ENCODE data around the gene RPUSD3. TPM values are rescaled to one million over a fixed set of nuclear protein-coding genes. Genes with fewer than 3 reads are reported as not detected.

Gene RPUSD3
- total RNA-seq, 1 donor from 2014 or later, result 43.5 TPM

DNA sequence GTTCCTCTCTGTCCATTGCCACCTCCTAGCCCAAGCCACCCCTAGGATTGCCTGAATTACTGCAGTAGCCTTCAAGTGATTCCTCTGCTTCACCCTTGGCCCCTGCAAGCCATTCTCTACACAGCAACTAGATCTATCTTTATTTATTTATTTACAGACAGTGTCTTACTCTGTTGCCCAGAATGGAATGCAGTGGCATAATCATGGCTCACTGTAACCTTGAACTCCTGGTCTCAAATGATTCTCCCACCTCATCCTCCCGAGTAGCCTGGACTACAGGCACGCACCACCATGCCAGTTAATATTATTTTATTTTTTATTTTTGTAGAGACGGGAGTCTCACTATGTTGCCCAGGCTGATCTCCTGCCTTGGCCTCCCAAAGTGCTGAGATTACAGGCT is 44.7 kb upstream of the RPUSD3 start:
- TF ChIP-seq, protein P1, sequence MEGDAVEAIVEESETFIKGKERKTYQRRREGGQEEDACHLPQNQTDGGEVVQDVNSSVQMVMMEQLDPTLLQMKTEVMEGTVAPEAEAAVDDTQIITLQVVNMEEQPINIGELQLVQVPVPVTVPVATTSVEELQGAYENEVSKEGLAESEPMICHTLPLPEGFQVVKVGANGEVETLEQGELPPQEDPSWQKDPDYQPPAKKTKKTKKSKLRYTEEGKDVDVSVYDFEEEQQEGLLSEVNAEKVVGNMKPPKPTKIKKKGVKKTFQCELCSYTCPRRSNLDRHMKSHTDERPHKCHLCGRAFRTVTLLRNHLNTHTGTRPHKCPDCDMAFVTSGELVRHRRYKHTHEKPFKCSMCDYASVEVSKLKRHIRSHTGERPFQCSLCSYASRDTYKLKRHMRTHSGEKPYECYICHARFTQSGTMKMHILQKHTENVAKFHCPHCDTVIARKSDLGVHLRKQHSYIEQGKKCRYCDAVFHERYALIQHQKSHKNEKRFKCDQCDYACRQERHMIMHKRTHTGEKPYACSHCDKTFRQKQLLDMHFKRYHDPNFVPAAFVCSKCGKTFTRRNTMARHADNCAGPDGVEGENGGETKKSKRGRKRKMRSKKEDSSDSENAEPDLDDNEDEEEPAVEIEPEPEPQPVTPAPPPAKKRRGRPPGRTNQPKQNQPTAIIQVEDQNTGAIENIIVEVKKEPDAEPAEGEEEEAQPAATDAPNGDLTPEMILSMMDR (IDR thresholded peaks at IDR 0.05; ENCODE audit: unreplicated experiment), result no peak
- no peak for DNase-seq (ENCODE audit: low spot score)
- H3K4me3 Mint-ChIP-seq (ENCODE audit: unreplicated experiment), result peak overlapping the region; percentile 51
- no peaks in the 10 kb centered on the region for H3K4me1 Mint-ChIP-seq (ENCODE audit: unreplicated experiment)
- H3K36me3 Mint-ChIP-seq (ENCODE audit: low read depth, unreplicated experiment), result peaks cover 16% of the 10 kb centered on the region
- H3K9me3 Mint-ChIP-seq (ENCODE audit: unreplicated experiment), result no peaks in the 10 kb centered on the region
- no peaks in the 10 kb centered on the region for H3K27me3 Mint-ChIP-seq (ENCODE audit: unreplicated experiment)
- no peak overlapping the region for H3K27ac Mint-ChIP-seq (ENCODE audit: unreplicated experiment)

DNA sequence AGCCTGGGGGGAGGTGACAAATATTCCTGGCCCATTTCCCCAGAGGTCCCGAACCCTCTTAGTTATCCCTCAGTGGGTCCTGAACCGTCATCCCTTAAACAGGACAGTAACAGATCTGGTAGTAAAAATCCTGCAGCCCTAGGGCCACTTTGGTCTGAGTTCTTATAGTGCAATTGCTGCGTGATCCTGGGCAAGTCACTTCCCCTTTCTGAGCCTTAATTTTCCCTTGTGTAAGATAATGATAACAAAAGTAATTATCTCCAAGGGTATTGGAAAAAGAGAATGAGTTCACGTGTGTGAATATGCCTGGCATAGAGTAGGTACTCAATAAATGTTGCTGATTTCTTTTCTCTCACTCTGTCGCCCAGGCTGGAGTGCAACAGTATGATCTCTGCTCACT is 43.7 kb upstream of the RPUSD3 start:
- Mint-ChIP-seq H3K4me3 (ENCODE audit: unreplicated experiment) (no peak overlapping the region), H3K9me3 (ENCODE audit: unreplicated experiment) (no peaks in the 10 kb centered on the region), H3K27ac (ENCODE audit: unreplicated experiment) (no peak overlapping the region), H3K36me3 (ENCODE audit: low read depth, unreplicated experiment) (peaks cover 6% of the 10 kb centered on the region), H3K27me3 (ENCODE audit: unreplicated experiment) (no peaks in the 10 kb centered on the region), H3K4me1 (ENCODE audit: unreplicated experiment) (no peaks in the 10 kb centered on the region)
- TF ChIP-seq, protein P1 (IDR thresholded peaks at IDR 0.05; ENCODE audit: unreplicated experiment), result no peak
- DNase-seq (ENCODE audit: low spot score), result no peak

DNA sequence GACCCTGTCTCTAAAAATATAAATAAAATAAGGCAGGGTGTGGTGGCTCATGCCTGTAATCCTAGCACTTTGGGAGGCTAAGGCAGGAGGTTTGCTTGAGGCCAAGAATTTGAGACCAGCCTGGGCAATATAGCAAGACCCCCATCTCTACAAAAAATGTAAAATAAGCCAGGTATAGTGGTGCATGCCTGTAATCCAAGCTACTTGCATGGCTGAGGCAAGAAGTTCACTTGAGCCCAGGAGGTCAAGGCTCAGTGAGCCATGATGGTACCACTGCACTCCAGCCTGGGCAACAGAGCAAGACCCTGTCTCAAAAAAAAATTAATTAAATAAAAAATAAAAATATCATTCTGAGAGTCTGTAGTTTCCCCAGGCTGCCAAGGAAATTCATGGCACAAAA is 42.5 kb upstream of the RPUSD3 start:
- no peak for DNase-seq (ENCODE audit: low spot score)
- Mint-ChIP-seq H3K27ac (ENCODE audit: unreplicated experiment) (no peak overlapping the region), H3K36me3 (ENCODE audit: low read depth, unreplicated experiment) (peaks cover 4% of the 10 kb centered on the region), H3K4me3 (ENCODE audit: unreplicated experiment) (no peak overlapping the region), H3K4me1 (ENCODE audit: unreplicated experiment) (no peaks in the 10 kb centered on the region), H3K9me3 (ENCODE audit: unreplicated experiment) (no peaks in the 10 kb centered on the region), H3K27me3 (ENCODE audit: unreplicated experiment) (no peaks in the 10 kb centered on the region)
- TF ChIP-seq, protein P1 (IDR thresholded peaks at IDR 0.05; ENCODE audit: unreplicated experiment), result no peak

DNA sequence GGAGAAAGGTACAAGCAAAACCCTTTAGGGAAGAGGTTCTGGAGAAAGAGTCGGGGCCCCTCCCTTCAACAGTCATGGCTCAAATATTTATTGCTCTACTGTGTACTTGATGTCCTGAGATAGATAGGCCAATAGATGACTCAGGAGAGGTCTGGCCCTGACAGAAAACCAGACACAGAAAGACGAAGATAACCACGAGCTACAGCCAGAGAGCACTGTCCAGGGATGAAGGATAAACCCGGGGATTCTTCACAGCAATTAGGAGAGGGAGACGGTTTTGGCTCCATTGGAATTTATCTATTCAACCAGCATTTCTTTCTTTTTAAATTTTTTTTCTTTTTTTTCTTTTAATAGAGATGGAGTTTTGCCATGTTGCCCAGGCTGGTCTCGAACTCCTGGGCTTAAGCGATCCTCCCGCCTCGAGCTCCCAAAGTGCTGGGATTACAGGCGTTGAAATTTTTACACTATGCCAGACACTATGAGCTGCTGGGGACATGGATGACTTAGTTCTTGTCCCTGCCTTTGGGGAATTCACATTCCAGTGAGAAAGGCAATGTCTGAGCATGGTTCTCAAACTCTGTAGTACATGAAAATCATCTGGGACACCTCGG is 40.9 kb upstream of the RPUSD3 start:
- Mint-ChIP-seq H3K9me3 (ENCODE audit: unreplicated experiment) (no peaks in the 10 kb centered on the region), H3K27me3 (ENCODE audit: unreplicated experiment) (peaks cover 2% of the 10 kb centered on the region), H3K36me3 (ENCODE audit: low read depth, unreplicated experiment) (no peaks in the 10 kb centered on the region), H3K4me3 (ENCODE audit: unreplicated experiment) (no peak overlapping the region), H3K4me1 (ENCODE audit: unreplicated experiment) (no peaks in the 10 kb centered on the region), H3K27ac (ENCODE audit: unreplicated experiment) (no peak overlapping the region)
- TF ChIP-seq, protein P1 (IDR thresholded peaks at IDR 0.05; ENCODE audit: unreplicated experiment), result no peak
- DNase-seq (ENCODE audit: low spot score), result no peak

DNA sequence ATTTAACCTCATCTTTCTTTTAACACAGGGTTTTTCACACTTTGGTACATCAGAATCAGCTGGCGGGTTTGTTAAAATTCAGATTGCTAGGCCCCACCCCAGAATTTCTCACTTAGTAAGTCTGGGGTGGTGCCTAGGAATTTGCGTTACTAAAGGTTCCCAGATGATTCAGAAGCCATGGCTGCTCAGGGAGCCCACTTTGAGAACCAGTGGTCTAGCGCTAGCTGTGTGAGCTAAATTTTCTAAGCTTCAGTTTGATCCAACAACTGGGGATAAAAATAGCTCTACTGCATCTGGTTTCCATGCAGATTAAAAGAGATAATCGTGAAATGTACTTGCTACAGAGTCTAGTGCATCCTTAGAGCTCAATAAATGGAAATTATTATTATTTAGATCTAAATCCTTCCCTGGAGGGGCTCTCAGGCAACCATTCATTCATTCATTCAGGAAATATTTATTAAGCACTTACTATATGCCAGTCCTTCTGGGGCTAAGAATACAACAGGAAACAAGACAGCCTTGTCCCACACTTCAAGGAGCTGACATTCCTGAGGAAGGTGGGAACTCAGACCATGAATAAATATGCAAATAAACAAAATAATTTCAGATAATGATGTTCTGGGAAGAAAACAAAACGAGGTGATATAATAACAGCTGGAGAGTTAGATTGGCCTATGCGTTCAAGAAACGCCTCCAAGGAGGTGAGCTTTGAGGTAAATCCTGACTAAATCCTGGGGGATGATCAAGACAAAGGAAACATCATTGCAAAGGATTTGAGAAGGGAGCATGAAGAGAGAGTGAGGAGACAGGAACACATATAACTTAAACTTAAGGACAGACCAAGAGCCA is 40.1 kb upstream of the RPUSD3 start:
- Mint-ChIP-seq H3K9me3 (ENCODE audit: unreplicated experiment) (no peaks in the 10 kb centered on the region), H3K36me3 (ENCODE audit: low read depth, unreplicated experiment) (no peaks in the 10 kb centered on the region), H3K4me3 (ENCODE audit: unreplicated experiment) (no peak overlapping the region), H3K4me1 (ENCODE audit: unreplicated experiment) (no peaks in the 10 kb centered on the region), H3K27ac (ENCODE audit: unreplicated experiment) (no peak overlapping the region), H3K27me3 (ENCODE audit: unreplicated experiment) (peaks cover 2% of the 10 kb centered on the region)
- DNase-seq (ENCODE audit: low spot score), result no peak
- TF ChIP-seq, protein P1 (IDR thresholded peaks at IDR 0.05; ENCODE audit: unreplicated experiment), result no peak
